ENCODE results near the gene CAMK2A.

CAMK2A gene

DNA sequence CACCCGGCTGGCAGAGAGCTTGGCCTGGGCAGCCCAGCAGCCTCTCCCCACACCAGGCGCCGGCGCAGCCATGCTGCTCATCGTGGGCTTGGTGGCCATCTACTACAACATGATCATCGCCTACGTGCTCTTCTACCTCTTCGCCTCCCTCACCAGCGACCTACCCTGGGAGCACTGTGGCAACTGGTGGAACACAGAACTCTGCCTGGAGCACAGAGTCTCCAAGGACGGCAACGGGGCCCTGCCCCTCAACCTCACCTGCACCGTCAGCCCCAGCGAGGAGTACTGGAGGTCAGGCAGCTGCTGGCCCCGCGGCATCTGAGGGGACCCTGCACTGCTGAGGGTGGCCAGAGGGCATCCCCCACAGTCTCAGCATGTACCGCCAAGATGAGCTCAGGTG, 92.6 kb downstream of the CAMK2A start:
- FAIRE-seq: no peak
- DNase-seq (ENCODE audit: extremely low spot score, insufficient read length, low read depth): no peak

DNA sequence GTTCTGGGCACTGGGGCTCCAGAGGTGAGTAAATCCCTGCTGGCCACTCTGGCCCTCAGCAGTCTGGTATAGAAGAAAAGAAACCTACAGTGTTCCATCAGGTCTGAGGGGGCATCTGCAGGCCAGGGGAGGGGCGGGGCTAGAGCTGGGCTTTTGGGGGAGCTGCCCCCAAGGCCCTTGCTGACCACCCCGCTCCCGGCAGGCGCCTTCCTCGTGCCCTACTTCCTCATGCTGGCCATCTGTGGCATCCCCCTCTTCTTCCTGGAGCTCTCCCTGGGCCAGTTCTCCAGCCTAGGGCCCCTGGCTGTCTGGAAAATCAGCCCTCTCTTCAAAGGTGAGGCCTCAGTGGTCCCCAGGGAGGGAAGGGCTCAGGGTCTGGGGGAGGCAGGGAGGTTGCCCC, 93.1 kb downstream of the CAMK2A start:
- FAIRE-seq: no peak
- no peak for DNase-seq (ENCODE audit: extremely low spot score, insufficient read length, low read depth)

- no peak for FAIRE-seq
These were observed 93.7 kb downstream of the CAMK2A start for GRCh38 chr5:150195736-150196485.

GRCh38 chr5:150192462-150192861, 97.1 kb downstream of the CAMK2A start:
- DNase-seq (ENCODE audit: extremely low spot score, insufficient read length, low read depth): no peak
- FAIRE-seq: no peak

More at GRCh38 chr5:150195736-150196485, 93.7 kb downstream of the CAMK2A start:
- DNase-seq (ENCODE audit: extremely low spot score, insufficient read length, low read depth): no peak

- DNase-seq (ENCODE audit: extremely low spot score, insufficient read length, low read depth): no peak
- no peak for FAIRE-seq
These were observed 98.6 kb downstream of the CAMK2A start for GRCh38 chr5:150190987-150191386.

DNA sequence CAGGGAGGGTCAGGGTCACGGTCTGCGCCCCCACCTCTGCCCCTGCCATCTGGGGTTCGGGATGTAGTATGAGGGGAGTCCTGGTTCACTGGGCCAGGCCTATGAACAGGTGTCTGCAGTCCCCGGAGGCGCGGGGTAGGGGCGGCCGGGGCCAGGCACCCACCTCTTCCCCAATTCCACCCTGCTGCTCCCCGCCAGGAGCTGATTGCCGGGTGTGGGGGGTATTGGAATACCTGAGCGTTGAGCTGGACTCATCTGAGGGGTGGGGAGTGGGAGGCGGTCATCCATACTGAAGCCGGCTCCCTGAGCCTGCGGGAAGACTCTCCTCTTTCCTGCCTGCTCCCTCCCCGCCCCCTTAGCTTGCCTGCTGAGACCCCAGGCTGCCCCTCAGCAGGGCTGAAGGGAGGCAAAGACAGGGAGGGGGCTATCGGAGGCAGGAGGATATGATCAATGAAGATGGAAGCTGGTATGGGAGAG, 99.0 kb downstream of the CAMK2A start:
- DNase-seq (ENCODE audit: extremely low spot score, insufficient read length, low read depth): no peak
- FAIRE-seq: no peak

DNA sequence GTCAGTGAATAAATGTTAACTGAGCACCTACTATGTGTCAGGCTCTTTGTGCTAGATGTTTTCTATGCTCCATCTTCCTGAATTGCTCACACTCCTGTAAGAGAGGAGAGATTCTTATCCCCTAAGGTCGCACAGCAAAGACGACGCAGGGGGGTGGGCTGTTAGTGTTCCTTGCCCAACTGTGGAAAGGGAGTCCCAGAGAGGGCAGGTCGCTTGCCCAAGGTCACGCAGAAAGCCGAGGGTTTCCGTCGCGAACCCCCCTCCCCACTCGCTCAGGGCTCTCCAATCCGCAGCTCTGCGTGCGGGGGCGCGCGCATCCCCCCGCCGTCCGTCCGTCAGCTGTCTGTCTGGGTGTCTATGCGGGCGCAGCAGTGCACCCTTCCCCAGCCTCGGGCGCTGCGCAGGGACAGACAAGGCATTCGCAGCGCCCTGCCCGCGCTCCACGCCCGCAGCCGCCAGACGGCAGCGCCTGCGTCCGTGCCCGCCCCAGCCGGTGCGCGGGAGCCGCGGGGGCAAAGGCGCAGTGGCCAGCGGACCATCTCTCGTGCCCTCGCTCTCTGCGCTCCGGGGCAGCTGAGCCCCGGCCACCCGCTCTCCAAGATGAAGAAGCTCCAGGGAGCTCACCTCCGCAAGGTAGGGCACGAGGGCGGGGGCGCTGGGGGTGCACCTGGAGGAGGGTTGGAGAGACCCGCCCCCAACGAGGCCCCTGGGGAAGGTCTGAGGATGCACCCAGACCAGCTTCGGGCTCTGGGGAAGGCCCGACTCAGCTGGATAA, 99.7 kb downstream of the CAMK2A start, which contains the start of gene SLC6A7:
SLC6A7 (plus strand) TSS at position 335 of the 775 bp plus-strand sequence; CDS start at position 601, 266 bp downstream.
- no peak for FAIRE-seq
- DNase-seq (ENCODE audit: extremely low spot score, insufficient read length, low read depth): no peak

GRCh38 chr5:150189326-150189725, 100.2 kb downstream of the CAMK2A start:
- no peak for DNase-seq (ENCODE audit: extremely low spot score, insufficient read length, low read depth)
- no peak for FAIRE-seq

GRCh38 chr5:150188146-150188842, 101.3 kb downstream of the CAMK2A start:
- FAIRE-seq: no peak
- no peak for DNase-seq (ENCODE audit: extremely low spot score, insufficient read length, low read depth)

DNA sequence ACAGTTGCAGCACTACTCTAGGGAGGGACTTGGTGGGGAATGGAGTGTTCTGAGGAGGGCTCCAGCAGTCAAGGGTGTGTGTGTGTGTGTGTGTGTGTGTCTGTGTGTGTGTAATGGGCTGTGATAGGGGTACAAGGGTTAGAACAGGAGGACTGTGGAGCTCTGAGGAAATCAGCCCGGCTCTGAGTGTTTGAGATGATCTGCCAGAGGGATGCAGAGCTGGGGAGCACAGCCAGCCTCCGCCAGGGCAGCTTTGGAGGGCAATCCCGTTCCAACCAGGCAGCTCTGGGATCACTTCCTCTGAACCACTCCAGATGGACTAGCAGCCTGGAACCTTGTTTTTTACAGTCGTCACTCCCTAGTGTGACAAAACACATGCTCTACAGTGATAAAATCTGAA, 102.7 kb downstream of the CAMK2A start:
- FAIRE-seq (no peak), DNase-seq (ENCODE audit: extremely low spot score, insufficient read length, low read depth) (no peak)

DNA sequence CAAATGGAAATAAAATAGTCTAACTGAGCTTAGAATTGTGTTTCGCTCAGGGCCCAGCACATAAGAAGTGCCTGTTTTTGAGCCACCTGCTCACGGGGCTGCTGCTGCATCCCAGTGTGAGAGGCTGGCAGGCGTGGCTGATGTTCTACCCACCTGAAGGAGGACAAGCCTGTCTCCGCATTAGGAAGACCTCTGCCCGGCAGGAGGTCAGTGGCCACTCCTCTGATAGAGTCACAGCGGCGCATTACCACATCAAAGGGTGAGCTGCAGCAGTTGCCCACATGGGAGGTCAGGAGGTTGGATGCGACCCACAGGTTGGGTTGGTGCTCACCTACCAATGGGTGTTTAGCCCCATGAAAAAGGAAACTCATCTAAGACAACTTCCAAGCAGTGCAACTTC, 103.4 kb downstream of the CAMK2A start:
- FAIRE-seq (no peak), DNase-seq (ENCODE audit: extremely low spot score, insufficient read length, low read depth) (no peak)

GRCh38 chr5:150184990-150185912, 104.3 kb downstream of the CAMK2A start:
- DNase-seq (ENCODE audit: extremely low spot score, insufficient read length, low read depth) (no peak), FAIRE-seq (no peak)

- no peak for DNase-seq (ENCODE audit: extremely low spot score, insufficient read length, low read depth)
- no peak for FAIRE-seq
These were observed 105.6 kb downstream of the CAMK2A start for GRCh38 chr5:150184006-150184405.

- DNase-seq (ENCODE audit: extremely low spot score, insufficient read length, low read depth) (no peak), FAIRE-seq (no peak)
These were observed 106.1 kb downstream of the CAMK2A start for GRCh38 chr5:150183436-150183835.

DNA sequence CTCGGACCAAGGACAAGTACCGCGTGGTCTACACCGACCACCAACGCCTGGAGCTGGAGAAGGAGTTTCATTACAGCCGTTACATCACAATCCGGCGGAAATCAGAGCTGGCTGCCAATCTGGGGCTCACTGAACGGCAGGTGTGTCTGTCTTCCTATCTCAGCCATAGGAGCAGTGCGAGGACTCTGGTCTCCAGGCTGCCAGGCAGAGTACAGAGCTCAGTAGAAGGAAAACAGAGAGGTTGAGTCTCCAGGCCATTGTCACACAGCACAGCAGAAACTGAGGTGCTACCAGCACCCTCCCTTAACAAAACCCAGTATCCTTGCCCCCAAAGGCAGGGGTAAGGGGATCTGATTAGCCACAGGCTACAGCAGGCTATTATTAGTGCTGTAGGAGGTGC, 106.8 kb downstream of the CAMK2A start:
- no peak for FAIRE-seq
- no peak for DNase-seq (ENCODE audit: extremely low spot score, insufficient read length, low read depth)

- FAIRE-seq (no peak), DNase-seq (ENCODE audit: extremely low spot score, insufficient read length, low read depth) (no peak)
These were observed 107.6 kb downstream of the CAMK2A start for GRCh38 chr5:150181766-150182545.

- DNase-seq (ENCODE audit: extremely low spot score, insufficient read length, low read depth) (no peak), FAIRE-seq (no peak)
These were observed 108.5 kb downstream of the CAMK2A start for GRCh38 chr5:150181027-150181426.

- FAIRE-seq (no peak), DNase-seq (ENCODE audit: extremely low spot score, insufficient read length, low read depth) (no peak)
These were observed 109.1 kb downstream of the CAMK2A start for GRCh38 chr5:150180241-150181026.

Measured in GM18507 (cell line).